Measurements from ENCODE around the gene HPS3. TPM values are rescaled to one million over a fixed set of nuclear protein-coding genes. Genes with fewer than 3 reads are reported as not detected.
"Not testable (repeated sequence)": the region's sequence is repeated elsewhere in the genome, so short reads cannot be mapped to it uniquely, and the experiment has no call there.

HPS3 gene
- total RNA-seq, 2 experiments from 2014 or later: 26.2 to 38.8 TPM

- no peaks in the 10 kb centered on the region for H3K9me3 ChIP-seq (ENCODE audit: low read length)
- H3K79me2 ChIP-seq (ENCODE audit: insufficient read depth, low read depth, low read length): no peaks in the 10 kb centered on the region
- H3K4me3 ChIP-seq (ENCODE audit: low read depth, low read length, poor library complexity, severe bottlenecking): no peak overlapping the region
- no peaks in the 10 kb centered on the region for H3K36me3 ChIP-seq (ENCODE audit: insufficient read depth, low read length)
- DNase-seq (ENCODE audit: low spot score): no peak
- no peaks in the 10 kb centered on the region for H3K4me1 ChIP-seq (ENCODE audit: insufficient read depth, low read length, poor library complexity, severe bottlenecking)
- no peak overlapping the region for H2AFZ ChIP-seq (ENCODE audit: low read length)
- H3K9me2 ChIP-seq (ENCODE audit: insufficient read depth, low read length): no peaks in the 10 kb centered on the region
- TF ChIP-seq CTCF (conservative IDR thresholded peaks at IDR 0.05; ENCODE audit: low read length) (no peak), EZH2phosphoT487 (IDR thresholded peaks at IDR 0.05; ENCODE audit: borderline replicate concordance, low read depth, low read length) (no peak)
- no peaks in the 10 kb centered on the region for H4K20me1 ChIP-seq (ENCODE audit: insufficient read depth, low read length)
- no TSS peak for BruUV-seq (replicated peaks)
- no peak overlapping the region for H3K4me2 ChIP-seq (ENCODE audit: low read length)
- CTCF ChIA-PET (ENCODE audit: unreplicated experiment): no interaction called here
- H3K27ac ChIP-seq (ENCODE audit: low read depth, low read length, poor library complexity, severe bottlenecking): no peak overlapping the region
- intact Hi-C loops (cut with micrococcal nuclease; ENCODE audit: unreplicated experiment): no loop called here
- POLR2A ChIA-PET: no interaction called here
Measured at GRCh38 chr3:149217347-149217746, 87.9 kb downstream of the HPS3 start.

GRCh38 chr3:149219380-149220121 lies 90.1 kb downstream of the HPS3 start:
- CTCF ChIA-PET (ENCODE audit: unreplicated experiment); H3K36me3 ChIP-seq (ENCODE audit: insufficient read depth, low read length); H4K20me1 ChIP-seq (ENCODE audit: insufficient read depth, low read length); BruUV-seq (replicated peaks); DNase-seq (ENCODE audit: low spot score); H3K4me2 ChIP-seq (ENCODE audit: low read length); intact Hi-C loops (cut with micrococcal nuclease; ENCODE audit: unreplicated experiment); H3K9me3 ChIP-seq (ENCODE audit: low read length); H3K79me2 ChIP-seq (ENCODE audit: insufficient read depth, low read depth, low read length); H3K27ac ChIP-seq (ENCODE audit: low read depth, low read length, poor library complexity, severe bottlenecking); H3K9me2 ChIP-seq (ENCODE audit: insufficient read depth, low read length); H3K4me1 ChIP-seq (ENCODE audit: insufficient read depth, low read length, poor library complexity, severe bottlenecking); H2AFZ ChIP-seq (ENCODE audit: low read length); H3K4me3 ChIP-seq (ENCODE audit: low read depth, low read length, poor library complexity, severe bottlenecking); POLR2A ChIA-PET: not testable (repeated sequence)

- intact Hi-C loops (cut with micrococcal nuclease; ENCODE audit: unreplicated experiment): no loop called here
- ChIA-PET CTCF (ENCODE audit: unreplicated experiment) (no interaction called here), POLR2A (interaction anchor here (0.5 to 1.0 kb wide), 2 partner anchors 31 to 38 kb away, joined by 4 read pairs; no protein-coding TSS in a partner anchor)
- Histone ChIP-seq H3K79me2 (ENCODE audit: insufficient read depth, low read depth, low read length) (no peaks in the 10 kb centered on the region), H3K4me3 (ENCODE audit: low read depth, low read length, poor library complexity, severe bottlenecking) (no peak within 1 kb of the TSS), H4K20me1 (ENCODE audit: insufficient read depth, low read length) (no peaks in the 10 kb centered on the region), H3K27ac (ENCODE audit: low read depth, low read length, poor library complexity, severe bottlenecking) (no peak within 1 kb of the TSS), H2AFZ (ENCODE audit: low read length) (no peak within 1 kb of the TSS), H3K4me1 (ENCODE audit: insufficient read depth, low read length, poor library complexity, severe bottlenecking) (peaks cover 5% of the 10 kb centered on the region), H3K4me2 (ENCODE audit: low read length) (no peak within 1 kb of the TSS), H3K9me2 (ENCODE audit: insufficient read depth, low read length) (no peaks in the 10 kb centered on the region), H3K9me3 (ENCODE audit: low read length) (no peaks in the 10 kb centered on the region), H3K36me3 (ENCODE audit: insufficient read depth, low read length) (no peaks in the 10 kb centered on the region)
- no TSS peak for BruUV-seq (replicated peaks)
- TF ChIP-seq CTCF (conservative IDR thresholded peaks at IDR 0.05; ENCODE audit: low read length) (no peak), EZH2phosphoT487 (IDR thresholded peaks at IDR 0.05; ENCODE audit: borderline replicate concordance, low read depth, low read length) (no peak)
- DNase-seq (ENCODE audit: low spot score): no peak
Measured at GRCh38 chr3:149221783-149222517, 92.5 kb downstream of the HPS3 start, which contains the start of gene CP. Gene CP (minus strand): TSS chr3:149221829. CDS start chr3:149221792, 37 bp downstream.

Small RNAs within 50 kb of the gene (small RNA-seq; reads per million reads assigned to genes)
- gene RF00019: not detected

Other genes with a start within 250 kb of the HPS3 start
- gene GYG1, start 138.1 kb upstream of the HPS3 start, total RNA-seq (2014; rRNA removed; shearing (Covaris generic)): 9.6 and 11.5 TPM in 2 replicates
- 53.6 and 54.5 TPM in 2 replicates for gene GYG1, start 138.1 kb upstream of the HPS3 start, total RNA-seq (2022)
- gene HLTF, start 43.1 kb upstream of the HPS3 start, total RNA-seq (2014; rRNA removed; shearing (Covaris generic)): 97.5 and 106 TPM in 2 replicates
- 107 and 121 TPM in 2 replicates for gene HLTF, start 43.1 kb upstream of the HPS3 start, total RNA-seq (2022)
- gene CP, start 92.2 kb downstream of the HPS3 start, total RNA-seq (2014; rRNA removed; shearing (Covaris generic)): not detected in 2 replicates
- gene CP, start 92.2 kb downstream of the HPS3 start, total RNA-seq (2022): not detected in 2 replicates
- gene TM4SF18, start 204.0 kb downstream of the HPS3 start, total RNA-seq (2014; rRNA removed; shearing (Covaris generic)): not detected in 2 replicates
- gene TM4SF18, start 204.0 kb downstream of the HPS3 start, total RNA-seq (2022): not detected in 2 replicates
- gene TM4SF1, start 248.0 kb downstream of the HPS3 start, total RNA-seq (2014; rRNA removed; shearing (Covaris generic)): not detected in 2 replicates
- gene TM4SF1, start 248.0 kb downstream of the HPS3 start, total RNA-seq (2022): not detected in 2 replicates

All from OCI-LY7 (cell line).